Small intestine (tissue), 7 donors: ENCODE results near the gene CACNA2D3. TPM values are rescaled to one million over a fixed set of nuclear protein-coding genes. Genes with fewer than 3 reads are reported as not detected.
A peak's percentile ranks its signal among the peaks of the same experiment; 100 is the strongest.

Source experiments
- DNase-seq, 2 donors: peaks; one replicate each; pipeline versions ENCODE4 v3.0.0 to v3.0.0-alpha.2; 2013
- FAIRE-seq: peaks from 2 replicates; lab custom pipeline; 2012; peaks lifted over from hg19 to GRCh38; lab: Jason Lieb, UNC
- H3K27ac ChIP-seq, 3 donors: one replicate each; pipeline ENCODE4 v1.5.1; 2013; ENCODE audit warnings: low read length in 2 of 3, mild to moderate bottlenecking in 2 of 3, control low read depth in 1 of 3, inconsistent platforms in 1 of 3, low read depth in 1 of 3, moderate library complexity in 1 of 3
- H3K27me3 ChIP-seq, 3 donors: one replicate each; pipeline ENCODE4 v1.6.1; 2013; ENCODE audit warnings: low read length in 3 of 3, inconsistent platforms in 1 of 3; ENCODE audit not compliant: control insufficient read depth in 3 of 3, insufficient read depth in 3 of 3
- H3K36me3 ChIP-seq, 3 donors: one replicate each; pipeline ENCODE4 v1.6.1; 2013; ENCODE audit warnings: low read length in 3 of 3, inconsistent platforms in 1 of 3, low read depth in 1 of 3, mild to moderate bottlenecking in 1 of 3, moderate library complexity in 1 of 3; ENCODE audit not compliant: control insufficient read depth in 3 of 3, insufficient read depth in 2 of 3
- H3K4me1 ChIP-seq, 3 donors: one replicate each; pipeline ENCODE4 v1.6.1; 2013; ENCODE audit warnings: low read length in 2 of 3, inconsistent platforms in 1 of 3, low read depth in 1 of 3, mild to moderate bottlenecking in 1 of 3, moderate library complexity in 1 of 3; ENCODE audit not compliant: control insufficient read depth in 3 of 3, insufficient read depth in 2 of 3
- H3K4me3 ChIP-seq, 3 donors: one replicate each; pipeline ENCODE4 v1.5.1; 2013; ENCODE audit warnings: low read length in 3 of 3, control low read depth in 1 of 3, inconsistent platforms in 1 of 3, low read depth in 1 of 3, mild to moderate bottlenecking in 1 of 3, moderate library complexity in 1 of 3
- H3K9me3 ChIP-seq, 2 donors: one replicate each; pipeline ENCODE4 v1.6.1; 2013; ENCODE audit warnings: low read depth in 1 of 2, low read length in 1 of 2; ENCODE audit not compliant: control insufficient read depth in 2 of 2, insufficient read depth in 1 of 2
- WGBS, 3 donors: extraction: QIAGEN DNeasy Blood & Tissue Kit; methylation state at CpG; one replicate each; pipeline ENCODE4 v1.1.7; 2013; 5-methylcytosine and 5-hydroxymethylcytosine counted together
- polyA plus RNA-seq, 4 donors: library from polyadenylated mRNA; stranded (reverse) in 3 of 4; unstranded in 1 of 4; fragments of 200-250 nt in 3 of 4; fragments of 120-200 nt in 1 of 4; gene quantifications; one replicate each; pipeline versions ENCODE4 v1.2.1 to v1.2.3, GENCODE V29; 2013
- donor health status: healthy with polysubstance abuse.
- donor health status: control.
- donor health status: control.
- donor health status: Bipolar disorder and iron deficiency.
- donor health status: healthy.

CACNA2D3 gene
- polyA plus RNA-seq, 4 donors, result 0.27 to 0.61 TPM; not detected in 2

GRCh38 chr3:54358969-54359694 lies 236.8 kb downstream of the CACNA2D3 start:
- FAIRE-seq (no peak), DNase-seq (no peak)
- no peaks in the 10 kb centered on the region for H3K27me3 ChIP-seq
- no peak overlapping the region for H3K27ac ChIP-seq
- H3K9me3 ChIP-seq, result no peaks in the 10 kb centered on the region
- no peaks in the 10 kb centered on the region for H3K36me3 ChIP-seq
- H3K4me3 ChIP-seq, result no peak overlapping the region
- 67 to 79% (median 70%) methylated on average over 8 of the region's 8 CpGs for WGBS, 3 donors
- H3K4me1 ChIP-seq, result no peaks in the 10 kb centered on the region

GRCh38 chr3:54360320-54360719 lies 238.0 kb downstream of the CACNA2D3 start:
- 42 to 48% (median 44%) methylated on average over 3 of the region's 3 CpGs for WGBS, 3 donors
- Histone ChIP-seq H3K36me3 (no peaks in the 10 kb centered on the region), H3K4me1 (no peaks in the 10 kb centered on the region), H3K27ac (no peak overlapping the region), H3K9me3 (no peaks in the 10 kb centered on the region), H3K27me3 (no peaks in the 10 kb centered on the region), H3K4me3 (no peak overlapping the region)
- DNase-seq (no peak), FAIRE-seq (no peak)

GRCh38 chr3:54361746-54362283 lies 239.5 kb downstream of the CACNA2D3 start:
- H3K4me3 ChIP-seq, result no peak overlapping the region
- no peaks in the 10 kb centered on the region for H3K4me1 ChIP-seq
- no peak overlapping the region for H3K27ac ChIP-seq
- H3K27me3 ChIP-seq, result no peaks in the 10 kb centered on the region
- no peaks in the 10 kb centered on the region for H3K36me3 ChIP-seq
- DNase-seq (no peak), FAIRE-seq (no peak)
- WGBS, 3 donors, result 85 to 90% (median 88%) methylated on average over 7 of the region's 7 CpGs
- no peaks in the 10 kb centered on the region for H3K9me3 ChIP-seq

- H3K36me3 ChIP-seq, result no peaks in the 10 kb centered on the region
- FAIRE-seq, result no peak
- no peak overlapping the region for H3K4me3 ChIP-seq
- H3K4me1 ChIP-seq, result no peaks in the 10 kb centered on the region
- WGBS, 3 donors, result 78 to 83% (median 82%) methylated on average over 1 of the region's 1 CpG
- no peaks in the 10 kb centered on the region for H3K9me3 ChIP-seq
- DNase-seq, result no peak
- no peaks in the 10 kb centered on the region for H3K27me3 ChIP-seq
- H3K27ac ChIP-seq, result no peak overlapping the region
Observed at GRCh38 chr3:54366007-54366750, 243.8 kb downstream of the CACNA2D3 start.

GRCh38 chr3:54366839-54367238 lies 244.5 kb downstream of the CACNA2D3 start:
- Histone ChIP-seq H3K4me1 (no peaks in the 10 kb centered on the region), H3K4me3 (no peak overlapping the region), H3K9me3 (no peaks in the 10 kb centered on the region), H3K27me3 (no peaks in the 10 kb centered on the region), H3K36me3 (no peaks in the 10 kb centered on the region), H3K27ac (no peak overlapping the region)
- FAIRE-seq (no peak), DNase-seq (no peak)
- WGBS, 3 donors, result 17 to 53% (median 27%) methylated on average over 3 of the region's 3 CpGs

- WGBS, 3 donors, result 49 to 67% (median 62%) methylated on average over 3 of the region's 3 CpGs
- FAIRE-seq, result no peak
Observed at GRCh38 chr3:54372232-54372631, 249.9 kb downstream of the CACNA2D3 start.

GRCh38 chr3:54374214-54374852 lies 252.0 kb downstream of the CACNA2D3 start:
- Histone ChIP-seq H3K4me3 (no peak overlapping the region), H3K27ac (no peak overlapping the region), H3K36me3 (no peaks in the 10 kb centered on the region), H3K4me1 (no peaks in the 10 kb centered on the region), H3K27me3 (no peaks in the 10 kb centered on the region), H3K9me3 (no peaks in the 10 kb centered on the region)
- WGBS, 3 donors, result 69 to 76% (median 74%) methylated on average over 8 of the region's 8 CpGs
- no peak for FAIRE-seq
- peak; percentile 6 to 37 for DNase-seq

More at GRCh38 chr3:54372232-54372631, 249.9 kb downstream of the CACNA2D3 start:
- DNase-seq, result no peak
- no peak overlapping the region for H3K27ac ChIP-seq
- H3K4me1 ChIP-seq, result no peaks in the 10 kb centered on the region
- no peak overlapping the region for H3K4me3 ChIP-seq
- no peaks in the 10 kb centered on the region for H3K27me3 ChIP-seq
- H3K36me3 ChIP-seq, result no peaks in the 10 kb centered on the region
- H3K9me3 ChIP-seq, result no peaks in the 10 kb centered on the region

- FAIRE-seq, result no peak
Observed at GRCh38 chr3:54376142-54376807, 253.9 kb downstream of the CACNA2D3 start.

More at GRCh38 chr3:54376142-54376807, 253.9 kb downstream of the CACNA2D3 start:
- Histone ChIP-seq H3K27ac (no peak overlapping the region), H3K27me3 (no peaks in the 10 kb centered on the region), H3K36me3 (no peaks in the 10 kb centered on the region), H3K9me3 (no peaks in the 10 kb centered on the region), H3K4me1 (no peaks in the 10 kb centered on the region), H3K4me3 (no peak overlapping the region)
- DNase-seq, result no peak
- 40 to 64% (median 44%) methylated on average over 6 of the region's 6 CpGs for WGBS, 3 donors
